Body of pancreas (tissue), 4 donors: ENCODE data around the gene NOP10.
"Not testable (repeated sequence)": the region's sequence is repeated elsewhere in the genome, so short reads cannot be mapped to it uniquely, and the experiment has no call there.

Experiments
- CTCF ChIP-seq, 7 experiments: fragments of 450-650 bp in 4 of 7; fragments of 200-600 bp in 3 of 7; sonication (generic) in 3 of 7; IDR thresholded peaks; one replicate each; pipeline ENCODE4 v1.5.1; 2016 to 2019; ENCODE audit warnings: antibody characterized with exemption in 7 of 7
- POLR2A ChIP-seq, 3 donors: fragments of 450-650 bp; IDR thresholded peaks; one replicate each; pipeline ENCODE4 v1.6.1; 2016; ENCODE audit warnings: antibody characterized with exemption in 3 of 3, mild to moderate bottlenecking in 2 of 3

- TF ChIP-seq CTCF, POLR2A (IDR thresholded peaks at IDR 0.05): not testable (repeated sequence)
Measured at GRCh38 chr15:34380491-34380890, 37.6 kb upstream of the NOP10 start.
